Skeletal muscle satellite cell (primary cell): Measurements from ENCODE around the gene ZNF599.
A peak's percentile ranks its signal among the peaks of the same experiment; 100 is the strongest.

Experiments
- H3K27me3 ChIP-seq: 2 replicates; pipeline ENCODE4 v1.7.0; 2013; ENCODE audit warnings: low read length; ENCODE audit not compliant: control insufficient read depth, insufficient read depth
- H3K36me3 ChIP-seq: 2 replicates; pipeline ENCODE4 v1.7.0; 2013; ENCODE audit warnings: mild to moderate bottlenecking, control low read depth, low read length; ENCODE audit not compliant: insufficient read depth
- H3K4me1 ChIP-seq: 2 replicates; pipeline ENCODE4 v1.7.0; 2013; ENCODE audit warnings: low read length; ENCODE audit not compliant: control insufficient read depth, insufficient read depth
- H3K4me2 ChIP-seq: 2 replicates; pipeline ENCODE4 v1.7.0; 2013; ENCODE audit warnings: mild to moderate bottlenecking, low read length
- H3K4me3 ChIP-seq: 2 replicates; pipeline ENCODE4 v1.7.0; 2013; ENCODE audit warnings: low read length
- H3K9ac ChIP-seq: 2 replicates; pipeline ENCODE4 v1.7.0; 2013; ENCODE audit warnings: mild to moderate bottlenecking, low read depth, low read length, moderate library complexity
- H3K9me3 ChIP-seq: replicated peaks from 2 replicates; pipeline ENCODE4 v1.7.0; 2013; ENCODE audit warnings: mild to moderate bottlenecking, control low read depth, low read length

Gene ZNF599

DNA sequence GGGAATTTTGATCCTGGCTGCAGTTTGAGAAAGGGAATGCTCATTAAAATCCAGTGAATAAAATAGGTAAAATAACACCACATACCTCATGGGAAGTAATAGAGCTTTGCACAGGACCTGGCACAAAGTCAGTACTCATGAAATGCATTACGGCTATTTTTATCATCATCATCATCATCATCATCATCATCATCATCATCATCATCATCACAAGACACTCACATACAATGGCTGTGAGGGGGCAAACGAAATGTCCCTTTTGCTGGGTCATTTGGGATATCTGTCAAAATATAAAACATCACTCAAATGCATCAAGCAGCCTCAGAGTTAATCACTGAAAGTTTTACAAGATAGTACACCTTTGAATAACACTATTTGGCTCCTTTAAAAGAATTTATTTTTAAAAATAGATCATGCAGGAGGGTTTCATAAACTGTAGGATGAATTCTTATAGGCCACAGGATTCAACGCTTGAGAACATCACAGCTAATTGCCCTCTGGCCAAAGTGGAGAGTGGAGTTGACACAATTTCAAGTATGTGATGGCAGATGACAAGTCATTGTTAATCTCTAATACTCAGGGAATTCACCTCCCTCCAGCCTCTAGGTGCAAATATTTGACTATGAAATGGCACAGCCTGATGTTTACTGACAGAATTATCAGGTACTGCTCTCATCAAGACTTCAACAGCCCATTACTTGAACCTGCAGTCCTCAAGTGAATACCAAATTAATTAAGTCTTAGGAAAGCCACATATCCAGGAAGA lies 14.2 kb upstream of the ZNF599 start:
- Histone ChIP-seq H3K36me3 (no peaks in the 10 kb centered on the region), H3K4me3 (no peak overlapping the region), H3K4me1 (no peaks in the 10 kb centered on the region), H3K4me2 (no peak overlapping the region), H3K9me3 (no peaks in the 10 kb centered on the region), H3K9ac (no peak overlapping the region), H3K27me3 (no peaks in the 10 kb centered on the region)

DNA sequence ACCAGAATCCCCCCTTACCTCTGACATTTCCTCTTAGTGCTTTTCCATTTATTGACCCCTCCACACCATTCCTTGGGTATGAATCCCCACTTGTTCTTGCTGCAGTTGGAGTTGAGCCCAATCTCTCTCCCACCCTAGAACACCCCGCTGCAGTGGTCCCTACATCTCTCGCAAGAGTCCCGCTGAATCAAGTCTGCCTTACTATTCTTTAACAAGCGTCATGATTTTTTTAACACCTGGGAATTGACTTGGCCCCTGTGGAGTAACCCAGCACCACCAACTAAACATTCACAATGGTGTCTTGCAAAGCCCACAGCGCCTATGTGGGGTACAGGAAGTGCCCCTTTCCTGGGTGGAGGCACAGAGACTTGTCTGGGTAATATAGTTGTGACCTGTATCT lies 13.2 kb upstream of the ZNF599 start:
- H3K9me3 ChIP-seq = no peaks in the 10 kb centered on the region
- no peaks in the 10 kb centered on the region for H3K27me3 ChIP-seq
- H3K36me3 ChIP-seq = no peaks in the 10 kb centered on the region
- no peak overlapping the region for H3K9ac ChIP-seq
- H3K4me3 ChIP-seq = no peak overlapping the region
- no peak overlapping the region for H3K4me2 ChIP-seq
- H3K4me1 ChIP-seq = no peaks in the 10 kb centered on the region

DNA sequence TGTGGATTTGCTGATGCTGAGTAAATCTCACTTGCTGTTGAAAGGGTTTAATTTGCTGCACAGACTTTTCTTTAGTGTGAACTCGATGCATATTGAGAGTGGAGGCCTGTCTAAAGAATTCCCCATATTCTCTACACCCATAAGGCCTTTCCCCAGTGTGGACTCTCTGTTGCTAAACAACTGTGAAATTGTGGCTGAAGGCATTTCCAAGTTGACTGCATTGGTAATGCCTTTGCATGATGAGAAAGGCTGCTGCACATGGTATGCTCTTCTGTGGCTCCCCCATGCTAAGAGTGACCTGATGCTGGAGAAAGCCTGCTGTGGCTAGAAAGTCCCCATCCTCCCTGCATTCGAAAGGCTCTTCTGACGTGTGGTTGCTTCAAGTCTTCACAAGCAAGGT lies 6.6 kb upstream of the ZNF599 start:
- Histone ChIP-seq H3K9ac (no peak overlapping the region), H3K4me2 (no peak overlapping the region), H3K36me3 (no peaks in the 10 kb centered on the region), H3K4me1 (no peaks in the 10 kb centered on the region), H3K4me3 (no peak overlapping the region), H3K27me3 (no peaks in the 10 kb centered on the region), H3K9me3 (no peaks in the 10 kb centered on the region)

DNA sequence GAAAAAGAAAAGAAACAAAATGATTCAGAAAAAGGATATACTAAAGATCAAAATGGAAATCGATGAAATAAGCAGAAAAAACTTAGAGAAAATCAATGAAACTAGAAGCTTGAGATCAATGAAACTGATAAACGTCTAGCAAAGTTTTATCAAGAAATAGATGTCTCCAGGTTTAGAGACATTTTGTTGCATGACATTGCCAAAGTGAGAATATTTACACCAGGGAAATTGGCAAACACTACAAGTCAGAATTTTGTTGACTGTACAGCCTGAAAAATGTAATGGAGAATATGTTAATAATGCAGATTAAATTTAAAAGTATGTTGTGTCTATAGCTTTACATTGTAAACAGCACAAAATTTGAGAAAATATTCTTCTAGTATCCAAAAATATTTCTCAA lies 5.3 kb upstream of the ZNF599 start:
- Histone ChIP-seq H3K4me1 (no peaks in the 10 kb centered on the region), H3K9me3 (no peaks in the 10 kb centered on the region), H3K4me3 (no peak overlapping the region), H3K9ac (no peak overlapping the region), H3K27me3 (no peaks in the 10 kb centered on the region), H3K36me3 (no peaks in the 10 kb centered on the region), H3K4me2 (no peak overlapping the region)

DNA sequence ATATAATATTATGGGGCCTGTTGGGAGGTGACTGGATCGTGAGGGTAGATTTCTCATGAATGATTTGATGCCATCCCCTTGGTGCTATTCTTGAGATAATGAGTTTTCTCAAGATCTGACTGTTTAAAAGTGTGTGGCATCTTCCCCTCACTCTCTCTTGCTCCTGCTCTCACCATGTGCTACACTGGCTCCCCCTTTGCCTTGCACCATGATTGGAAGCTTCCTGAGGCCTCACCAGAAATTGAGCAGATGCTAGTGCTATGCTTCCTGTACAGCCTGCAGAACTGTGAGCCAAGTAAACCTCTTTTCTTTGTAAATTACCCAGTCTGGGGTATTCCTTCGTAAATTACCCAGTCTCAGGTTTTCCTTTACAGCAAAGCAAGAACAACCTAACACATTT lies 1.8 kb upstream of the ZNF599 start:
- Histone ChIP-seq H3K9ac (no peak overlapping the region), H3K4me2 (no peak overlapping the region), H3K4me3 (no peak overlapping the region), H3K27me3 (no peaks in the 10 kb centered on the region), H3K36me3 (peaks cover 1% of the 10 kb centered on the region), H3K9me3 (no peaks in the 10 kb centered on the region), H3K4me1 (no peaks in the 10 kb centered on the region)

DNA sequence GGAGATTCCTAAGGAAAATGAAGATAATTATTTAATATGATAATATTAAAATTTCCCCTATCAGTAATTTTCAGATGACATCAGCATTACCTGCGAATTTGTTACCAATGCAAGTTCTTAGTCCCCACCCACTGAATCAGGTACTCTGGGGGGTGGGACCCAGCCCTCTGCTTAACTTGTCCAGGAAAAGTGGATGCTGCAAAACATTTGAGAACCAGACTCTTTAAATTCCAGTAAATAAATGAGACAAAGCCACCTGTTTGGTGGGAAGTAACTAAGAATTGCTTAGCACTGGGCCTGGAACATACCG lies 495 bp upstream of the ZNF599 start:
- Histone ChIP-seq H3K4me1 (no peaks in the 10 kb centered on the region), H3K27me3 (no peaks in the 10 kb centered on the region), H3K9me3 (no peaks in the 10 kb centered on the region), H3K36me3 (peaks cover 15% of the 10 kb centered on the region), H3K9ac (no peak overlapping the region), H3K4me2 (peak overlapping the region; percentile 93), H3K4me3 (peak overlapping the region; percentile 83)

DNA sequence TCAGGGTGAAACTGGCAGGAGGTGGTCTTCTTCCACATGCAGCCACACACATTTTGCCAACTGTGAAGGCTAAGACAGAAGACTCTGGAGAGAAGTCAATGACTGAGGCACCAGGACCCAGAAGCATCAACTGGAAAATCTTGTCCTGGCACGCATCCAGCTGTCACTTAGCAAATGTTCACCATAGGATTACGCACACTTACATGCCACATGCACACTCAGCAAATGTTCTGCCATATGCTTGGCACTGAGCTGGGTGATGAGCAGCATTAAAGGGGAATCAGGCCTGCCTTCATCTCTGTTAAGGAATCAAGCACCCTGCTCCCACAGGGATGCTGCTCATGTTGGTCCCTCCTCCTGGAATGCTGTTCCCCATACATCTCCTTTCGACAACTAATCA lies 5.1 kb downstream of the ZNF599 start:
- Histone ChIP-seq H3K27me3 (no peaks in the 10 kb centered on the region), H3K9me3 (peaks cover 16% of the 10 kb centered on the region), H3K4me1 (no peaks in the 10 kb centered on the region), H3K9ac (no peak overlapping the region), H3K4me2 (no peak overlapping the region), H3K4me3 (no peak overlapping the region), H3K36me3 (peaks cover 64% of the 10 kb centered on the region)

DNA sequence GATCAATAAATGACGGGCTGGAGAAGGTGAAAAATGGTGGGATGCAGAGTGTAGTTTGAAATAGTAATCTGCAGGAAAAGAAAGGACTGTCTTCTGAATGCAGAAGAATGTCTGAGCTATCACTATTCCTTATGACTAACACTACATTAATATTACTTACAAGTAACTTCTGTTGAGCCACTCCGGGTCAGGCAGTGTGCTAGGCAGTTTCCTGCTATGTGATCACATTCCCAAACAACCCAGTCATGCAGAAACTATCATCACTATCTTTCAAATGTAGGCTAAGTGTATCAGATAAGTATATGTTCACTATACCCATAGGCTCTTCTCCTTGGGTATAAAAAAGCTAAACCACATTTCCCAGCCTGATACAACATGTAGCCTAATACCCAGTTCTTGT lies 6.6 kb downstream of the ZNF599 start:
- H3K4me1 ChIP-seq = no peaks in the 10 kb centered on the region
- no peak overlapping the region for H3K4me2 ChIP-seq
- no peaks in the 10 kb centered on the region for H3K27me3 ChIP-seq
- peaks cover 72% of the 10 kb centered on the region for H3K36me3 ChIP-seq
- H3K9ac ChIP-seq = no peak overlapping the region
- H3K4me3 ChIP-seq = no peak overlapping the region
- peaks cover 31% of the 10 kb centered on the region for H3K9me3 ChIP-seq

DNA sequence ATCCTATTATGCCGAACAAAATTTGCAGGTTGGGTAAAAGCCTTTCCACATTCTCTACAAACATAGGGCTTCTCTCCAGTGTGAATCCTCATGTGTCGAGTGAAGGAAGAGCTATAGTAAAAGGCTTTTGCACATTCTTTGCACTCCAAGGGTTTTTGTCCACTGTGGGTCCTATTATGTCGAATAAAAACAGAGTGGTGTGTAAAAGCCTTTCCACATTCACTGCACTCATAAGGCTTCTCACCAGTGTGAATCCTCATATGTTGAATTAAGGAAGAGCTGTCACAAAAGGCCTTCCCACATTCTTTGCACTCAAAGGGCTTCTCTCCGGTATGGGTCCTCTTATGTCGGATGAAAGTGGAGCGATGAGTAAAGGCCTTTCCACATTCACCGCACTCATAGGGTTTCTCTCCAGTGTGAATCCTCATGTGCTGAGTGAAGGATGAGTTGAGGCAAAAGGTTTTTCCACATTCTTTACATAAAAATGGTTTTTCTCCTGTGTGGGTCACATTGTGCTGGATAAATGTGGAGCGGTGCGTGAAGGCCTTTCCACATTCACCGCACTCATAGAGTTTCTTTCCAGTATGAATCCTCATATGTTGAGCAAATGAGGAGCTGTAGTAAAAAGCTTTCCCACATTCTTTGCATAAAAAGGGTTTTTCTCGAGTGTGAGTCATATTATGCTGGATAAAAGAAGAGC lies 13.6 kb downstream of the ZNF599 start:
- peaks cover 24% of the 10 kb centered on the region for H3K36me3 ChIP-seq
- H3K9ac ChIP-seq = no peak overlapping the region
- no peaks in the 10 kb centered on the region for H3K27me3 ChIP-seq
- no peaks in the 10 kb centered on the region for H3K4me1 ChIP-seq
- H3K4me2 ChIP-seq = no peak overlapping the region
- peaks cover 59% of the 10 kb centered on the region for H3K9me3 ChIP-seq
- peak overlapping the region; percentile 13 for H3K4me3 ChIP-seq

DNA sequence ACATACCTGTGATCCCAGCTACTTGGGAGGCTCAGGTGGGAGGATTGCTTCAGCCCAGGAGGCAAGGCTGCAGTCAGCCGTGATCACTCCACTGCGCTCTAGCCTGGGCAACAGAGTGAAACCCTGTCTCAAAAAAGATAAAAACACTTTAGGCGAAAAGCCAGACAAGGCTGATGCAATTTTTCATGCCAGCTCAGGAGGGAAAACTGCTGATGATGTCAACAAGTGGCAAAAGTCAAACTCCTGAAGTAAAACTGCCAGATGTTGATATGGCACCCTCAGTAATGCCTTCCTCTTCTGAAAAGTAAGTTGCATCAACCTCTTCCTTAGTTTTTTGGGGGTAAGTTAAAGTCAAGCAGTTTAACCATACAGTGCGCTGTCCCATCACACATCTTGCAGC lies 15.6 kb downstream of the ZNF599 start:
- H3K4me2 ChIP-seq = no peak overlapping the region
- peaks cover 9% of the 10 kb centered on the region for H3K36me3 ChIP-seq
- no peak overlapping the region for H3K9ac ChIP-seq
- H3K27me3 ChIP-seq = no peaks in the 10 kb centered on the region
- H3K4me1 ChIP-seq = no peaks in the 10 kb centered on the region
- peaks cover 49% of the 10 kb centered on the region for H3K9me3 ChIP-seq
- no peak overlapping the region for H3K4me3 ChIP-seq

DNA sequence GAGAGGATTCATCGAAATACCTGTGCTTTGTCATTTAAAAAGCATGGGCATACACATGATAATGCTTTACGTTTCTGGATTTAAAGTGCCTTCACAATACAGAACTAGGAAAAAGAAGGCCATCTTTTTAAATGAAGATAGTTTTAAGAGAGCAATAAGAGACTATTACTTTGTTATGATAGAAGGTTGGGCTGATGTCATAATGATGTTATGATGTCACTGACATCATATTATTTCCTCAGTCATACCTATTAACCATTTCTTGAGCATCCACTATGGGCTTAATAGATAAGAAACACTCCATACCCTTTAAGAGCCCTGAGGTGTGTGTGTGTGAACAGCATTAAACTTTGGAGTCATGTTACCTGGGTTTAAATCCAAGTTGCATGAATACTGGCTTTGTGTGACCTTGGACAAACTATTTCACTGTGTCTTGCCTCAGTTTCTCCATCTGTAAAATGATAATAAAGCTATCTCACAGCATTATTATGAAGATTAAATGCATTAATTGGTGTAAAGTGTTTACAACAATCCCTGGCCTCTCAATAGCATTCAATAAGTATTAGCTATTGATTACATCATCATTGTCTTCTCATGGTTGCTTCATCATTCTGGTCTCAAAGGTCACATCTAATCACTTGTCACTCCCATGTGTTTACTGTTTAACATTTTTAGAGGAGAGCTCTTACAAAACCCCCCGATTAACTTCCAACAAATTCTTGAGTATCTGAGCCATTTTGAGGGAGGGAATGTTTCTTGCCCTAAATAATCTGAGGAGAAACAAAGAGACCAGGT lies 27.9 kb downstream of the ZNF599 start:
- Histone ChIP-seq H3K9me3 (peaks cover 13% of the 10 kb centered on the region), H3K27me3 (no peaks in the 10 kb centered on the region), H3K4me1 (no peaks in the 10 kb centered on the region), H3K36me3 (peaks cover 14% of the 10 kb centered on the region), H3K9ac (no peak overlapping the region), H3K4me2 (no peak overlapping the region), H3K4me3 (no peak overlapping the region)
